HepG2 (cell line): ENCODE measurements around the gene TMX4. TPM values are rescaled to one million over a fixed set of nuclear protein-coding genes. Genes with fewer than 3 reads are reported as not detected.

ENCODE experiments used
- ATAC-seq: fragments of 200-7000 bp; cut with Tn5 transposase; 3 replicates; pipeline ENCODE4 v1.9.1; 2020; ENCODE audit warnings: mild to moderate bottlenecking, moderate library complexity
- BruUV-seq: library from RNA; stranded (reverse); fragments of 400-500 nt; replicated peaks from 2 replicates; lab custom pipeline; 2021; lab: Mats Ljungman, UMichigan
- CTCF ChIA-PET: fragments of 300-600 bp; formaldehyde crosslinking; extraction: SDS; loops from one replicate; lab custom pipeline; 2021; ENCODE audit warnings: low total read pairs, inconsistent platforms, low intra/inter-chr PET ratio; lab: Yijun Ruan, JAX
- POLR2A ChIA-PET: fragments of 350-600 bp; sonication (Branson Sonifier 250); formaldehyde crosslinking; loops from one replicate; lab custom pipeline; 2020; ENCODE audit warnings: antibody characterized with exemption, inconsistent platforms; lab: Yijun Ruan, JAX
- DNase-seq: peaks from one replicate; pipeline ENCODE4 v3.0.0-alpha.2; 2015; ENCODE audit warnings: low spot score
- FAIRE-seq: peaks from 3 replicates; lab custom pipeline; 2011; peaks lifted over from hg19 to GRCh38; lab: Jason Lieb, UNC
- H2AFZ ChIP-seq: one replicate; pipeline ENCODE4 v1.6.1; 2011; ENCODE audit warnings: low read length, inconsistent platforms
- H3K27ac ChIP-seq: fragments of 300-600 bp; 3 replicates; pipeline ENCODE4 v1.8.0; 2011; ENCODE audit warnings: mixed run types, mild to moderate bottlenecking, mixed read lengths, low read length, inconsistent platforms; ENCODE audit not compliant: insufficient read depth; ENCODE audit errors: extremely low read length
- H3K27me3 ChIP-seq, 2 experiments: fragments of 200-600 bp in 1 of 2; 2 replicates in 1 of 2; 3 replicates in 1 of 2; pipeline versions ENCODE4 v1.6.0 to v1.8.0; 2011; ENCODE audit warnings: low read length in 2 of 2, mild to moderate bottlenecking in 2 of 2, moderate library complexity in 2 of 2, inconsistent platforms in 1 of 2; ENCODE audit not compliant: insufficient read depth in 2 of 2, control insufficient read depth in 1 of 2
- H3K36me3 ChIP-seq, 2 experiments: fragments of 200-600 bp in 1 of 2; replicated peaks in 1 of 2; 2 replicates in 1 of 2; 3 replicates in 1 of 2; pipeline versions ENCODE4 v1.5.1 to v1.8.0; 2011; ENCODE audit warnings: low read length in 2 of 2, inconsistent platforms in 1 of 2; ENCODE audit not compliant: insufficient read depth in 2 of 2, control insufficient read depth in 1 of 2
- H3K4me1 ChIP-seq: 2 replicates; pipeline ENCODE4 v1.5.1; 2012; ENCODE audit warnings: low read length, inconsistent platforms; ENCODE audit not compliant: insufficient read depth
- H3K4me2 ChIP-seq: 2 replicates; pipeline ENCODE4 v1.6.0; 2011; ENCODE audit warnings: low read depth, low read length, inconsistent platforms
- H3K4me3 ChIP-seq, 3 experiments: fragments of 200-600 bp in 1 of 3; sonication (generic), shearing (Covaris generic) in 1 of 3; replicated peaks in 1 of 3; 2 replicates each; pipeline ENCODE4 v1.5.1; 2011 to 2016; ENCODE audit warnings: low read length in 3 of 3, inconsistent platforms in 2 of 3, low read depth in 2 of 3, mild to moderate bottlenecking in 2 of 3, control low read depth in 1 of 3, mixed read lengths in 1 of 3; ENCODE audit not compliant: insufficient read depth in 1 of 3
- H3K79me2 ChIP-seq: one replicate; pipeline ENCODE4 v1.6.1; 2011; ENCODE audit warnings: low read length, inconsistent platforms; ENCODE audit not compliant: insufficient read depth
- H3K9ac ChIP-seq: 2 replicates; pipeline ENCODE4 v1.6.0; 2011; ENCODE audit warnings: mild to moderate bottlenecking, low read depth, low read length, inconsistent platforms; ENCODE audit not compliant: insufficient read depth
- H3K9me3 ChIP-seq: 2 replicates; pipeline ENCODE4 v1.5.1; 2012; ENCODE audit warnings: mild to moderate bottlenecking, low read length
- H4K20me1 ChIP-seq: 2 replicates; pipeline ENCODE4 v1.6.0; 2011; ENCODE audit warnings: inconsistent platforms, mild to moderate bottlenecking, low read length, moderate library complexity; ENCODE audit not compliant: insufficient read depth
- ATF7 ChIP-seq, 2 experiments: fragments of 450-650 bp in 1 of 2; sonication (generic) in 1 of 2; formaldehyde crosslinking in 1 of 2; IDR thresholded peaks; 2 replicates each; pipeline versions ENCODE4 v1.4.0 to v1.6.1; 2016 to 2020; ENCODE audit warnings: antibody characterized with exemption in 1 of 2, mild to moderate bottlenecking in 1 of 2, missing genetic modification reagents in 1 of 2
- ZBTB20 ChIP-seq: sonication (generic); formaldehyde crosslinking; IDR thresholded peaks from 2 replicates; pipeline ENCODE4 v1.8.1; 2023; ENCODE audit warnings: missing genetic modification reagents, low read depth, mild to moderate bottlenecking, borderline replicate concordance
- ZNF264 ChIP-seq: sonication (generic); formaldehyde crosslinking; IDR thresholded peaks from 2 replicates; pipeline ENCODE4 v1.4.0; 2020; ENCODE audit warnings: missing genetic modification reagents
- WGBS: methylation state at CpG from one replicate; pipeline ENCODE4 v1.1.6; 2017; ENCODE audit warnings: low lambda C conversion rate; 5-methylcytosine and 5-hydroxymethylcytosine counted together
- in situ Hi-C: cut with HindIII; loops from 2 replicates; pipeline ENCODE4 v1.10.0; 2017; ENCODE audit warnings: low pct_unique_long_range_greater_than_20kb; ENCODE audit not compliant: extremely low pct_ligation_motif_present
- intact Hi-C: fragments of 100-400 bp; cut with micrococcal nuclease; formaldehyde crosslinking; loops from one replicate; pipeline ENCODE4 v1.10.0; 2022; ENCODE audit not compliant: unreplicated experiment
- polyA plus RNA-seq, 8 experiments: library from polyadenylated mRNA; depleted of rRNA in 3 of 8; stranded (reverse) in 7 of 8; unstranded in 1 of 8; fragments of >200 nt; fragmentation: Illumina TruSeq in 4 of 8; extraction: Trizol in 4 of 8; gene quantifications; 2 replicates each; pipeline versions ENCODE4 v1.2.1 to v1.2.3, GENCODE V29; 2011 to 2016; ENCODE audit warnings: low read depth in 4 of 8, missing spikeins in 1 of 8, mixed read lengths in 1 of 8; ENCODE audit not compliant: insufficient read depth in 1 of 8
- total RNA-seq, 5 experiments: library from RNA; depleted of rRNA; stranded (reverse); fragments of >200 nt; fragmentation: Illumina TruSeq; extraction: Trizol; gene quantifications; 2 replicates each; pipeline ENCODE4 v1.2.3, GENCODE V29; 2016; ENCODE audit warnings: low read depth in 1 of 5
- TF ChIP-seq, protein P1 (sequence below): sonication (generic); formaldehyde crosslinking; IDR thresholded peaks from 2 replicates; pipeline ENCODE4 v1.4.0; 2020; ENCODE audit warnings: low read depth, mild to moderate bottlenecking, missing genetic modification reagents
- TF ChIP-seq, protein P2 (sequence below): sonication (generic); formaldehyde crosslinking; IDR thresholded peaks from 2 replicates; pipeline ENCODE4 v1.8.1; 2023; ENCODE audit warnings: missing genetic modification reagents, inconsistent platforms, borderline replicate concordance
- TF ChIP-seq, protein P3 (sequence below): sonication (generic); formaldehyde crosslinking; IDR thresholded peaks from 2 replicates; pipeline ENCODE4 v1.4.0; 2020; ENCODE audit warnings: missing genetic modification reagents, low read depth, mild to moderate bottlenecking, borderline replicate concordance

TMX4 gene
- total and polyA plus RNA-seq, 2 of the 13 experiments (the other 11 are each of a cell fraction or from before 2014, with no cell fraction given) = 7.6 to 21.4 TPM

DNA sequence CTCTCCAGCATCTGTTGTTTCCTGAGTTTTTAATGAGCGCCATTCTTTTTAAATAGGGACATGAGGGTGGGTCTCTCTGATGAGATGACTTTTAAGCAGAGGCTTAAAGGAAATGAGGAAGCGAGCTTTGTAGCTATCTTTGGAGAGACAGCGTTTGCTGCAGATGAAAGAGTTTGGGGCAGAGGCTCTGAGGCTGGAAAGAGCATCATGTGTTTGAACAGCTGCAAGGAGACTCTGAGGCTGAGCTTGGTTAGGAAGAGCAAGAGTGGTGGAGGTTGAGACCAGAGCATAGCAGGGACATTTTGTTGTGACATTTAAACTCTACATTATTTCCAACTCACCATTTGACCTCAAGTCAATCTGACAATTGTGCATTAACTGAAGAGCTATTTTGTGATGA lies 38.3 kb upstream of the TMX4 start:
- FAIRE-seq (no peak), ATAC-seq (no peak), DNase-seq (no peak)
- Histone ChIP-seq H3K36me3 (no peaks in the 10 kb centered on the region), H3K9me3 (no peaks in the 10 kb centered on the region), H3K9ac (no peak overlapping the region), H4K20me1 (no peaks in the 10 kb centered on the region), H3K4me3 (no peak overlapping the region), H3K27me3 (no peaks in the 10 kb centered on the region), H2AFZ (no peak overlapping the region), H3K4me2 (no peak overlapping the region), H3K27ac (no peak overlapping the region), H3K79me2 (no peaks in the 10 kb centered on the region), H3K4me1 (peaks cover 7% of the 10 kb centered on the region; the same call in 1 of the 2 replicates)
- TF ChIP-seq, protein P1, sequence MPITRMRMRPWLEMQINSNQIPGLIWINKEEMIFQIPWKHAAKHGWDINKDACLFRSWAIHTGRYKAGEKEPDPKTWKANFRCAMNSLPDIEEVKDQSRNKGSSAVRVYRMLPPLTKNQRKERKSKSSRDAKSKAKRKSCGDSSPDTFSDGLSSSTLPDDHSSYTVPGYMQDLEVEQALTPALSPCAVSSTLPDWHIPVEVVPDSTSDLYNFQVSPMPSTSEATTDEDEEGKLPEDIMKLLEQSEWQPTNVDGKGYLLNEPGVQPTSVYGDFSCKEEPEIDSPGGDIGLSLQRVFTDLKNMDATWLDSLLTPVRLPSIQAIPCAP = no peak
- TF ChIP-seq ZNF264 (CRISPR knock-in tag) = no peak
- TF ChIP-seq ATF7 (IDR thresholded peaks at IDR 0.05) = no peak
- no peak for TF ChIP-seq ATF7 (CRISPR knock-in tag; IDR thresholded peaks at IDR 0.05)
- TF ChIP-seq, protein P2, sequence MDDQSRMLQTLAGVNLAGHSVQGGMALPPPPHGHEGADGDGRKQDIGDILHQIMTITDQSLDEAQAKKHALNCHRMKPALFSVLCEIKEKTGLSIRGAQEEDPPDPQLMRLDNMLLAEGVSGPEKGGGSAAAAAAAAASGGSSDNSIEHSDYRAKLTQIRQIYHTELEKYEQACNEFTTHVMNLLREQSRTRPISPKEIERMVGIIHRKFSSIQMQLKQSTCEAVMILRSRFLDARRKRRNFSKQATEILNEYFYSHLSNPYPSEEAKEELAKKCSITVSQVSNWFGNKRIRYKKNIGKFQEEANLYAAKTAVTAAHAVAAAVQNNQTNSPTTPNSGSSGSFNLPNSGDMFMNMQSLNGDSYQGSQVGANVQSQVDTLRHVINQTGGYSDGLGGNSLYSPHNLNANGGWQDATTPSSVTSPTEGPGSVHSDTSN (CRISPR knock-in tag) = no peak
- no peak for TF ChIP-seq ZBTB20
- TF ChIP-seq, protein P3, sequence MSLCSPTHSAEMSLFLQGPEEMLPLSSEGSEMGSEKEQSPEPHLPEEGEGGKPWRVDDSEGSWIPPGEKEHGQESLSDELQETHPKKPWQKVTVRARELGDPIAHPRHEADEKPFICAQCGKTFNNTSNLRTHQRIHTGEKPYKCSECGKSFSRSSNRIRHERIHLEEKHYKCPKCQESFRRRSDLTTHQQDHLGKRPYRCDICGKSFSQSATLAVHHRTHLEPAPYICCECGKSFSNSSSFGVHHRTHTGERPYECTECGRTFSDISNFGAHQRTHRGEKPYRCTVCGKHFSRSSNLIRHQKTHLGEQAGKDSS (CRISPR knock-in tag) = no peak
- in situ Hi-C loops = no loop called here
- no TSS peak for BruUV-seq
- WGBS = 27% methylated on average over 3 of the region's 3 CpGs
- intact Hi-C loops = no loop called here
- ChIA-PET POLR2A (no interaction called here), CTCF (no interaction called here)
